IMR-90 (cell line): ENCODE results near the gene HOXD10. TPM values are rescaled to one million over a fixed set of nuclear protein-coding genes. Genes with fewer than 3 reads are reported as not detected.

Experiments used
- ATAC-seq: fragments of 200-7000 bp; cut with Tn5 transposase; 2 replicates; pipeline ENCODE4 v1.9.1; 2020; ENCODE audit warnings: low read depth, mild to moderate bottlenecking, moderate library complexity
- BruUV-seq: library from RNA; stranded (reverse); fragments of 400-500 nt; replicated peaks from 2 replicates; lab custom pipeline; 2021; lab: Mats Ljungman, UMichigan
- CTCF ChIA-PET: fragments of 300-600 bp; formaldehyde crosslinking; extraction: SDS; loops from one replicate; lab custom pipeline; 2021; ENCODE audit warnings: antibody characterized with exemption; lab: Yijun Ruan, JAX
- POLR2A ChIA-PET: fragments of 300-600 bp; sonication (Branson Sonifier 250); formaldehyde crosslinking; loops from one replicate; lab custom pipeline; 2022; ENCODE audit warnings: antibody characterized with exemption; ENCODE audit not compliant: unreplicated experiment; lab: Charles Lee
- DNase-seq: peaks from one replicate; pipeline ENCODE4 v3.0.0; 2013
- H2AFZ ChIP-seq: replicated peaks from 2 replicates; pipeline ENCODE3; 2013; ENCODE audit warnings: low read length, mild to moderate bottlenecking; ENCODE audit not compliant: poor library complexity
- H2AK5ac ChIP-seq: 2 replicates; pipeline ENCODE4 v1.6.1; 2013; ENCODE audit warnings: low read depth, low read length, inconsistent platforms
- H2AK9ac ChIP-seq: replicated peaks from 2 replicates; pipeline ENCODE3; 2013; ENCODE audit warnings: mild to moderate bottlenecking, low read depth, low read length, moderate library complexity; ENCODE audit not compliant: poor library complexity
- H2BK120ac ChIP-seq: 2 replicates; pipeline ENCODE4 v1.6.1; 2013; ENCODE audit warnings: low read depth, low read length, inconsistent platforms
- H2BK15ac ChIP-seq: 3 replicates; pipeline ENCODE4 v1.6.1; 2013; ENCODE audit warnings: low read depth, low read length, inconsistent platforms
- H2BK20ac ChIP-seq: 2 replicates; pipeline ENCODE4 v1.6.1; 2013; ENCODE audit warnings: low read depth, mild to moderate bottlenecking, inconsistent platforms, low read length, moderate library complexity
- H2BK5ac ChIP-seq: 2 replicates; pipeline ENCODE4 v1.6.1; 2013; ENCODE audit warnings: mild to moderate bottlenecking, low read depth, low read length, inconsistent platforms; ENCODE audit not compliant: poor library complexity, severe bottlenecking
- H3K14ac ChIP-seq: replicated peaks from 2 replicates; pipeline ENCODE4 v1.6.1; 2013; ENCODE audit warnings: low read depth, low read length, inconsistent platforms
- H3K18ac ChIP-seq: 2 replicates; pipeline ENCODE4 v1.6.1; 2013; ENCODE audit warnings: low read depth, low read length, control low read depth
- H3K23ac ChIP-seq: 2 replicates; pipeline ENCODE4 v1.6.1; 2013; ENCODE audit warnings: low read depth, low read length, inconsistent platforms
- H3K27ac ChIP-seq: 2 replicates; pipeline ENCODE4 v1.5.1; 2013; ENCODE audit warnings: mild to moderate bottlenecking, control low read depth, low read length; ENCODE audit not compliant: insufficient read depth
- H3K27me3 ChIP-seq: 2 replicates; pipeline ENCODE4 v1.6.1; 2013; ENCODE audit warnings: low read length; ENCODE audit not compliant: control insufficient read depth, insufficient read depth
- H3K36me3 ChIP-seq: 2 replicates; pipeline ENCODE4 v1.6.1; 2013; ENCODE audit warnings: low read length, mixed read lengths; ENCODE audit not compliant: control insufficient read depth, insufficient read depth
- H3K4ac ChIP-seq: 2 replicates; pipeline ENCODE4 v1.6.1; 2013; ENCODE audit warnings: low read depth, low read length, inconsistent platforms
- H3K4me1 ChIP-seq: 2 replicates; pipeline ENCODE4 v1.6.1; 2013; ENCODE audit warnings: low read length, mixed read lengths; ENCODE audit not compliant: control insufficient read depth, insufficient read depth
- H3K4me2 ChIP-seq: 2 replicates; pipeline ENCODE4 v1.6.1; 2013; ENCODE audit warnings: low read depth, mild to moderate bottlenecking, control low read depth, low read length, moderate library complexity
- H3K4me3 ChIP-seq: 2 replicates; pipeline ENCODE4 v1.5.1; 2013; ENCODE audit warnings: low read depth, mild to moderate bottlenecking, control low read depth, low read length, moderate library complexity; ENCODE audit not compliant: insufficient read depth
- H3K56ac ChIP-seq: 2 replicates; pipeline ENCODE4 v1.6.1; 2013; ENCODE audit warnings: low read length, inconsistent platforms; ENCODE audit not compliant: insufficient read depth; ENCODE audit errors: extremely low read depth
- H3K79me1 ChIP-seq, 2 experiments: 2 replicates each; pipeline ENCODE4 v1.6.1; 2013; ENCODE audit warnings: low read length in 2 of 2, inconsistent platforms in 1 of 2, low read depth in 1 of 2
- H3K9ac ChIP-seq: 2 replicates; pipeline ENCODE4 v1.6.1; 2013; ENCODE audit warnings: low read depth, low read length, control low read depth
- H3K9me1 ChIP-seq: 2 replicates; pipeline ENCODE4 v1.6.1; 2013; ENCODE audit warnings: low read length, inconsistent platforms; ENCODE audit not compliant: insufficient read depth
- H3K9me3 ChIP-seq: 2 replicates; pipeline ENCODE4 v1.6.1; 2013; ENCODE audit warnings: low read length; ENCODE audit not compliant: control insufficient read depth, insufficient read depth
- H4K20me1 ChIP-seq: 2 replicates; pipeline ENCODE4 v1.6.1; 2013; ENCODE audit warnings: low read length, inconsistent platforms; ENCODE audit not compliant: insufficient read depth
- H4K5ac ChIP-seq: 2 replicates; pipeline ENCODE4 v1.6.1; 2013; ENCODE audit warnings: mild to moderate bottlenecking, low read depth, low read length, control low read depth
- H4K8ac ChIP-seq, 2 experiments: 2 replicates each; pipeline ENCODE4 v1.6.1; 2013; ENCODE audit warnings: low read depth in 2 of 2, low read length in 2 of 2, control low read depth in 1 of 2, inconsistent platforms in 1 of 2
- H4K91ac ChIP-seq: 2 replicates; pipeline ENCODE4 v1.6.1; 2013; ENCODE audit warnings: low read depth, low read length, inconsistent platforms; ENCODE audit not compliant: insufficient read depth
- BHLHE40 ChIP-seq: fragments of 150-350 bp; IDR thresholded peaks from 2 replicates; pipeline ENCODE4 v1.6.1; 2016; ENCODE audit warnings: mild to moderate bottlenecking, low read depth, low read length
- CHD1 ChIP-seq: IDR thresholded peaks from 2 replicates; pipeline ENCODE4 v1.6.1; 2012; ENCODE audit warnings: low read depth, low read length, improper control_type of control experiment
- FOS ChIP-seq: fragments of 150-350 bp; IDR thresholded peaks from 2 replicates; pipeline ENCODE4 v1.6.1; 2016; ENCODE audit warnings: low read depth, low read length
- MAFK ChIP-seq: IDR thresholded peaks from 2 replicates; pipeline ENCODE4 v1.6.1; 2012; ENCODE audit warnings: low read depth, low read length, improper control_type of control experiment
- MAZ ChIP-seq: IDR thresholded peaks from 2 replicates; pipeline ENCODE4 v1.6.1; 2012; ENCODE audit warnings: low read depth, mild to moderate bottlenecking, low read length, improper control_type of control experiment, moderate library complexity, borderline replicate concordance
- MXI1 ChIP-seq: IDR thresholded peaks from 2 replicates; pipeline ENCODE4 v1.6.1; 2012; ENCODE audit warnings: low read depth, mild to moderate bottlenecking, low read length, moderate library complexity, borderline replicate concordance
- NFE2L2 ChIP-seq: fragments of 150-350 bp; IDR thresholded peaks from 2 replicates; pipeline ENCODE4 v1.6.1; 2016; ENCODE audit warnings: low read depth, mild to moderate bottlenecking, low read length
- POLR2A ChIP-seq: IDR thresholded peaks from 2 replicates; pipeline ENCODE4 v1.6.1; 2012; ENCODE audit warnings: mild to moderate bottlenecking, low read depth, low read length
- RCOR1 ChIP-seq: IDR thresholded peaks from 2 replicates; pipeline ENCODE4 v1.6.1; 2012; ENCODE audit warnings: mild to moderate bottlenecking, low read length, improper control_type of control experiment; ENCODE audit not compliant: insufficient replicate concordance
- RFX5 ChIP-seq: IDR thresholded peaks from 2 replicates; pipeline ENCODE4 v1.8.0; 2012; ENCODE audit warnings: low read depth, mild to moderate bottlenecking, low read length, moderate library complexity
- SMC3 ChIP-seq: fragments of 150-350 bp; IDR thresholded peaks from 2 replicates; pipeline ENCODE4 v1.6.1; 2016; ENCODE audit warnings: low read depth, mild to moderate bottlenecking, antibody characterized with exemption, low read length, moderate library complexity
- WGBS, 2 experiments: methylation state at CpG; one replicate each; pipeline versions ENCODE4 v1.1.5 to v1.1.7; 2013; ENCODE audit warnings: missing lambda C conversion rate in 2 of 2; ENCODE audit not compliant: insufficient read length in 1 of 2; ENCODE audit errors: extremely low coverage in 2 of 2; 5-methylcytosine and 5-hydroxymethylcytosine counted together
- dilution Hi-C: fragments of 300-500 bp; cut with HindIII; formaldehyde crosslinking; loops from one replicate; pipeline ENCODE4 v1.14.3; 2018; ENCODE audit warnings: low sequenced_read_pairs; ENCODE audit not compliant: unreplicated experiment
- in situ Hi-C: fragments of 300-500 bp; cut with MboI; formaldehyde crosslinking; loops from 3 replicates; pipeline ENCODE4 v1.14.3; 2019; ENCODE audit warnings: low sequenced_read_pairs, inconsistent platforms, mixed read lengths
- intact Hi-C: fragments of 100-400 bp; cut with micrococcal nuclease; formaldehyde crosslinking; loops from 2 replicates; pipeline ENCODE4 v1.10.0; 2022
- polyA plus RNA-seq, 3 experiments: library from polyadenylated mRNA; depleted of rRNA; stranded (reverse); fragments of >200 nt; gene quantifications; 2 replicates each; pipeline ENCODE4 v1.2.3, GENCODE V29; 2012; ENCODE audit warnings: low replicate concordance in 1 of 3
- total RNA-seq: library from RNA; depleted of rRNA; stranded (reverse); fragments of >200 nt; gene quantifications from 2 replicates; pipeline ENCODE4 v1.2.3, GENCODE V29; 2012
- TF ChIP-seq, protein P1 (sequence below): fragments of 150-350 bp; IDR thresholded peaks from 2 replicates; pipeline ENCODE4 v1.6.1; 2017; ENCODE audit warnings: mild to moderate bottlenecking, antibody characterized with exemption, low read length, low read depth
- TF ChIP-seq, protein P2 (sequence below): fragments of 150-350 bp; IDR thresholded peaks from 2 replicates; pipeline ENCODE4 v1.6.1; 2016; ENCODE audit warnings: low read depth, mild to moderate bottlenecking, low read length, moderate library complexity, borderline replicate concordance

HOXD10 gene
- total and polyA plus RNA-seq, 2 of the 4 experiments (the other 2 are of a cell fraction) = not detected

DNA sequence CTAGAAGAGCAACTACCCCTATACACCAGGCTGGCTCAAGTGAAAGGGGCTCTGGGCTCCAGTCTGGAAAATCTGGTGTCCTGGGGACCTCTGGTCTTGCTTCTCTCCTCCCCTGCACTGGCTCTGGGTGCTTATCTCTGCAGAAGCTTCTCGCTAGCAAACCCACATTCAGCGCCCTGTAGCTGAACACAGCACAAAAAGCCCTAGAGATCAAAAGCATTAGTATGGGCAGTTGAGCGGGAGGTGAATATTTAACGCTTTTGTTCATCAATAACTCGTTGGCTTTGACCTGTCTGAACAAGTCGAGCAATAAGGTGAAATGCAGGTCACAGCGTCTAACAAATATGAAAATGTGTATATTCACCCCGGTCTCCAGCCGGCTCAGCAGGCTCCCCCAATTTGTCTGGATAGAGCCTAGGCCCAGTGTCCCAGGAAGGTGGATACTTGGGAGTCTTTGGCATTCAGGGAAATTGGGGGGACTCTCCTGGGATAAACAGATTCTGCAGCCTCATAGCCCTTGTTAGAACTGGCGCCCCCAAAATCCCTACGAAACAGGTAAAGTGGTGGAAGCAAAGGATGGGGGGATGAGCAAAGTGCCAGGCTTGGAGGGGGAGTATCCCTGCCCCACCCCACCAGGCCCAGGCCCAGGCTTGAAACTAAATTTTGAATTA, 32.3 kb downstream of the HOXD10 start:
- Histone ChIP-seq H3K14ac (no peak overlapping the region), H4K5ac (no peak overlapping the region), H3K23ac (no peak overlapping the region), H3K27ac (no peak overlapping the region), H3K18ac (no peak overlapping the region), H3K9me1 (no peaks in the 10 kb centered on the region), H4K20me1 (no peaks in the 10 kb centered on the region), H3K79me1 (no peaks in the 10 kb centered on the region), H3K27me3 (peaks cover 81% of the 10 kb centered on the region), H3K9ac (no peak overlapping the region), H3K4ac (no peak overlapping the region), H3K56ac (no peak overlapping the region), H3K4me2 (no peak overlapping the region), H2BK120ac (no peak overlapping the region), H3K4me3 (no peak overlapping the region), H2AFZ (no peak overlapping the region), H2AK9ac (no peak overlapping the region), H4K8ac (no peak overlapping the region), H3K4me1 (no peaks in the 10 kb centered on the region), H2BK5ac (no peak overlapping the region), H3K9me3 (peaks cover 8% of the 10 kb centered on the region), H2BK15ac (no peak overlapping the region), H2BK20ac (no peak overlapping the region), H3K36me3 (no peaks in the 10 kb centered on the region), H4K91ac (no peak overlapping the region), H2AK5ac (no peak overlapping the region)
- ChIA-PET POLR2A (no interaction called here), CTCF (no interaction called here)
- dilution Hi-C loops (no loop called here), intact Hi-C loops (no loop called here), in situ Hi-C loops (no loop called here)
- WGBS, 2 experiments = 20% methylated on average over 1 of the region's 11 CpGs; no CpG with 5 or more reads in 1 of the 2 experiments
- no TSS peak for BruUV-seq
- no peak for TF ChIP-seq MXI1
- no peak for TF ChIP-seq NFE2L2
- TF ChIP-seq CHD1 = no peak
- TF ChIP-seq RCOR1 = no peak
- TF ChIP-seq POLR2A = no peak
- no peak for TF ChIP-seq MAFK
- TF ChIP-seq RFX5 = no peak
- no peak for TF ChIP-seq SMC3
- no peak for TF ChIP-seq FOS
- TF ChIP-seq BHLHE40 = no peak
- TF ChIP-seq, protein P1, sequence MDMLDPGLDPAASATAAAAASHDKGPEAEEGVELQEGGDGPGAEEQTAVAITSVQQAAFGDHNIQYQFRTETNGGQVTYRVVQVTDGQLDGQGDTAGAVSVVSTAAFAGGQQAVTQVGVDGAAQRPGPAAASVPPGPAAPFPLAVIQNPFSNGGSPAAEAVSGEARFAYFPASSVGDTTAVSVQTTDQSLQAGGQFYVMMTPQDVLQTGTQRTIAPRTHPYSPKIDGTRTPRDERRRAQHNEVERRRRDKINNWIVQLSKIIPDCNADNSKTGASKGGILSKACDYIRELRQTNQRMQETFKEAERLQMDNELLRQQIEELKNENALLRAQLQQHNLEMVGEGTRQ = no peak
- TF ChIP-seq, protein P2, sequence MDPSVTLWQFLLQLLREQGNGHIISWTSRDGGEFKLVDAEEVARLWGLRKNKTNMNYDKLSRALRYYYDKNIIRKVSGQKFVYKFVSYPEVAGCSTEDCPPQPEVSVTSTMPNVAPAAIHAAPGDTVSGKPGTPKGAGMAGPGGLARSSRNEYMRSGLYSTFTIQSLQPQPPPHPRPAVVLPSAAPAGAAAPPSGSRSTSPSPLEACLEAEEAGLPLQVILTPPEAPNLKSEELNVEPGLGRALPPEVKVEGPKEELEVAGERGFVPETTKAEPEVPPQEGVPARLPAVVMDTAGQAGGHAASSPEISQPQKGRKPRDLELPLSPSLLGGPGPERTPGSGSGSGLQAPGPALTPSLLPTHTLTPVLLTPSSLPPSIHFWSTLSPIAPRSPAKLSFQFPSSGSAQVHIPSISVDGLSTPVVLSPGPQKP = no peak
- no peak for TF ChIP-seq MAZ
- ATAC-seq (no peak), DNase-seq (no peak)
